ENCODE results near the gene RAPGEF5. TPM values are rescaled to one million over a fixed set of nuclear protein-coding genes. Genes with fewer than 3 reads are reported as not detected.

RAPGEF5 gene
- total and polyA plus RNA-seq, 4 donors, result 7.1 to 54.8 (median 13.0) TPM

DNA sequence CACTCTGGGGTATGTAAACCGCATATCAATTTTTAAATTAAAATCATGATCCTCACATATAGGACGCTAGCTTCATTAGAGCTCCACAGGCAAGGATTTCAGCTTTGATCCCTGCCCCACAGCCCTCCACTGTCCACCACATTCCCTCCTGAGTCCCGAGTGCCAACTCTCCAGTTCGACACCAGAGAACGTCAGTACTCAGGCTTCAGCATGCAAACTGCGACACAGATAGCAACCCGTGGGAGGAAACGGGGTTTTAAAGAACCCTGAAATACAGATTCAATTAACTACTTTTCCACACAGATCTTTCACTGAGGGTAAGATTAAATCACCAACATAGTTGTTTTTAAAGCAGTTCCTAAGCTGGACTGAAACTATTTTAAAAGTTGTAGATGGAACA lies 26.1 kb downstream of the RAPGEF5 start:
- 95% methylated on average over 8 of the region's 8 CpGs for WGBS
- Histone ChIP-seq H3K4me1 (ENCODE audit: control insufficient read depth in 4 of 4, insufficient read depth in 4 of 4, low read length in 3 of 4) (peaks cover 0 to 7% (median 4%) of the 10 kb centered on the region in 4 donors), H3K27me3 (ENCODE audit: control insufficient read depth in 4 of 4, insufficient read depth in 4 of 4, low read length in 3 of 4) (no peaks in the 10 kb centered on the region), H3K27ac (ENCODE audit: low read depth in 1 of 2, low read length in 2 of 2) (no peak overlapping the region), H3K4me3 (ENCODE audit: low read depth in 1 of 3, low read length in 3 of 3) (no peak overlapping the region), H3K9ac (ENCODE audit: low read depth in 1 of 2, low read length in 2 of 2) (no peak overlapping the region), H3K9me3 (ENCODE audit: control insufficient read depth in 4 of 4, low read length in 3 of 4) (no peaks in the 10 kb centered on the region), H3K36me3 (ENCODE audit: control insufficient read depth in 4 of 4, insufficient read depth in 3 of 4, low read depth in 1 of 4, low read length in 3 of 4) (no peaks in the 10 kb centered on the region)
- TF ChIP-seq HNF4G (IDR thresholded peaks at IDR 0.05), result no peak
- TF ChIP-seq, protein P1, sequence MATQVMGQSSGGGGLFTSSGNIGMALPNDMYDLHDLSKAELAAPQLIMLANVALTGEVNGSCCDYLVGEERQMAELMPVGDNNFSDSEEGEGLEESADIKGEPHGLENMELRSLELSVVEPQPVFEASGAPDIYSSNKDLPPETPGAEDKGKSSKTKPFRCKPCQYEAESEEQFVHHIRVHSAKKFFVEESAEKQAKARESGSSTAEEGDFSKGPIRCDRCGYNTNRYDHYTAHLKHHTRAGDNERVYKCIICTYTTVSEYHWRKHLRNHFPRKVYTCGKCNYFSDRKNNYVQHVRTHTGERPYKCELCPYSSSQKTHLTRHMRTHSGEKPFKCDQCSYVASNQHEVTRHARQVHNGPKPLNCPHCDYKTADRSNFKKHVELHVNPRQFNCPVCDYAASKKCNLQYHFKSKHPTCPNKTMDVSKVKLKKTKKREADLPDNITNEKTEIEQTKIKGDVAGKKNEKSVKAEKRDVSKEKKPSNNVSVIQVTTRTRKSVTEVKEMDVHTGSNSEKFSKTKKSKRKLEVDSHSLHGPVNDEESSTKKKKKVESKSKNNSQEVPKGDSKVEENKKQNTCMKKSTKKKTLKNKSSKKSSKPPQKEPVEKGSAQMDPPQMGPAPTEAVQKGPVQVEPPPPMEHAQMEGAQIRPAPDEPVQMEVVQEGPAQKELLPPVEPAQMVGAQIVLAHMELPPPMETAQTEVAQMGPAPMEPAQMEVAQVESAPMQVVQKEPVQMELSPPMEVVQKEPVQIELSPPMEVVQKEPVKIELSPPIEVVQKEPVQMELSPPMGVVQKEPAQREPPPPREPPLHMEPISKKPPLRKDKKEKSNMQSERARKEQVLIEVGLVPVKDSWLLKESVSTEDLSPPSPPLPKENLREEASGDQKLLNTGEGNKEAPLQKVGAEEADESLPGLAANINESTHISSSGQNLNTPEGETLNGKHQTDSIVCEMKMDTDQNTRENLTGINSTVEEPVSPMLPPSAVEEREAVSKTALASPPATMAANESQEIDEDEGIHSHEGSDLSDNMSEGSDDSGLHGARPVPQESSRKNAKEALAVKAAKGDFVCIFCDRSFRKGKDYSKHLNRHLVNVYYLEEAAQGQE (IDR thresholded peaks at IDR 0.05), result no peak
- TF ChIP-seq, protein P2, sequence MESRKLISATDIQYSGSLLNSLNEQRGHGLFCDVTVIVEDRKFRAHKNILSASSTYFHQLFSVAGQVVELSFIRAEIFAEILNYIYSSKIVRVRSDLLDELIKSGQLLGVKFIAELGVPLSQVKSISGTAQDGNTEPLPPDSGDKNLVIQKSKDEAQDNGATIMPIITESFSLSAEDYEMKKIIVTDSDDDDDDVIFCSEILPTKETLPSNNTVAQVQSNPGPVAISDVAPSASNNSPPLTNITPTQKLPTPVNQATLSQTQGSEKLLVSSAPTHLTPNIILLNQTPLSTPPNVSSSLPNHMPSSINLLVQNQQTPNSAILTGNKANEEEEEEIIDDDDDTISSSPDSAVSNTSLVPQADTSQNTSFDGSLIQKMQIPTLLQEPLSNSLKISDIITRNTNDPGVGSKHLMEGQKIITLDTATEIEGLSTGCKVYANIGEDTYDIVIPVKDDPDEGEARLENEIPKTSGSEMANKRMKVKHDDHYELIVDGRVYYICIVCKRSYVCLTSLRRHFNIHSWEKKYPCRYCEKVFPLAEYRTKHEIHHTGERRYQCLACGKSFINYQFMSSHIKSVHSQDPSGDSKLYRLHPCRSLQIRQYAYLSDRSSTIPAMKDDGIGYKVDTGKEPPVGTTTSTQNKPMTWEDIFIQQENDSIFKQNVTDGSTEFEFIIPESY (IDR thresholded peaks at IDR 0.05), result no peak
- no peak for TF ChIP-seq NR2F2 (IDR thresholded peaks at IDR 0.05)
- TF ChIP-seq GABPA (IDR thresholded peaks at IDR 0.05 in 1 of 2, conservative IDR thresholded peaks at IDR 0.05 in 1 of 2), result no peak
- TF ChIP-seq EGR1 (IDR thresholded peaks at IDR 0.05; ENCODE audit: low read depth in 2 of 2), result no peak
- no peak for TF ChIP-seq TAF1 (conservative IDR thresholded peaks at IDR 0.05)
- no peak for TF ChIP-seq FOXA1 (IDR thresholded peaks at IDR 0.05)
- TF ChIP-seq, protein P3, sequence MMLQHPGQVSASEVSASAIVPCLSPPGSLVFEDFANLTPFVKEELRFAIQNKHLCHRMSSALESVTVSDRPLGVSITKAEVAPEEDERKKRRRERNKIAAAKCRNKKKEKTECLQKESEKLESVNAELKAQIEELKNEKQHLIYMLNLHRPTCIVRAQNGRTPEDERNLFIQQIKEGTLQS (IDR thresholded peaks at IDR 0.05), result no peak
- no peak for TF ChIP-seq FOXA2 (IDR thresholded peaks at IDR 0.05)
- TF ChIP-seq HNF4A (conservative IDR thresholded peaks at IDR 0.05), result no peak
- TF ChIP-seq RXRA (IDR thresholded peaks at IDR 0.05), result no peak
- no peak for TF ChIP-seq SP1 (IDR thresholded peaks at IDR 0.05)
- TF ChIP-seq YY1 (IDR thresholded peaks at IDR 0.05), result no peak
- no peak for DNase-seq (ENCODE audit: low spot score)

DNA sequence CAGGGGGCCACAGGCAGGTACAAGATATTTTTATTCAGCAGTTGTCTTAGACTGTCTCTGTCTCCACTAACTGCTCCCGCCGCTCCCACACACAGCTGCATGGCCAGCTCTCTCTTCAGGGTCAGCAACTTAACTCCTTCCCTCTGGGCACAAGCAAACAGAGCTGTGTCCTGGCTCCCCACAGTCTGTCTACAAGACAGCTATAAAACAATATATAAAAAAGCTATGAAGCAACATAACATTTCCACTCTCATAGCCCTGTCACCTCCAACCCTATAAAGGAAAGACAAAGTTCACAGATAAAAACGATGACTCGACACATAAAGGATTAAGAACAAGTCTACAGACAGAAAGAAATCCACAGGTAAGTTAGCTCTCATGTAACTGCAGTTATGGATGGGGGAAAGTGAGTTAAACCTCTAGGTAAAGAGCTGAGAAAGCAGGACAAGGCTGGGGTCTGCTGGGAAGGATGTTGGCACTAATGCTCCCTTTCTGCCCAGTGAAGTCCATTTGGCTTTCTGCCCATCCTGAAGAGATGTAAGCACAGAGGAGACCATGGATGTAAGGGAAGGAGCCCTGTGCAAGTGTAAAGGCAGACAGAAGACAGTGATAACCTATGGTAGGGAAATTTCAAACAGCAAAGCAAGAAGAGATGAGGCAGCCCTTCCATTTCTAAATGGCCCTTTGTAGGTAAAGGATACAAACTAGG lies 27.0 kb downstream of the RAPGEF5 start:
- Histone ChIP-seq H3K4me1 (ENCODE audit: control insufficient read depth in 4 of 4, insufficient read depth in 4 of 4, low read length in 3 of 4) (peaks cover 0 to 7% (median 4%) of the 10 kb centered on the region in 4 donors), H3K36me3 (ENCODE audit: control insufficient read depth in 4 of 4, insufficient read depth in 3 of 4, low read depth in 1 of 4, low read length in 3 of 4) (peaks cover 0 to 2% (median 0%) of the 10 kb centered on the region in 4 donors), H3K4me3 (ENCODE audit: low read depth in 1 of 3, low read length in 3 of 3) (no peak overlapping the region), H3K9ac (ENCODE audit: low read depth in 1 of 2, low read length in 2 of 2) (no peak overlapping the region), H3K27ac (ENCODE audit: low read depth in 1 of 2, low read length in 2 of 2) (no peak overlapping the region), H3K27me3 (ENCODE audit: control insufficient read depth in 4 of 4, insufficient read depth in 4 of 4, low read length in 3 of 4) (no peaks in the 10 kb centered on the region), H3K9me3 (ENCODE audit: control insufficient read depth in 4 of 4, low read length in 3 of 4) (no peaks in the 10 kb centered on the region)
- no peak for DNase-seq (ENCODE audit: low spot score)
- WGBS, result 61% methylated on average over 4 of the region's 4 CpGs
- TF ChIP-seq EGR1 (IDR thresholded peaks at IDR 0.05; ENCODE audit: low read depth in 2 of 2) (no peak), SP1 (IDR thresholded peaks at IDR 0.05) (peak; percentile 9), YY1 (IDR thresholded peaks at IDR 0.05) (no peak), NR2F2 (IDR thresholded peaks at IDR 0.05) (no peak), FOXA2 (IDR thresholded peaks at IDR 0.05) (no peak), JUND (IDR thresholded peaks at IDR 0.05) (no peak), TAF1 (conservative IDR thresholded peaks at IDR 0.05) (no peak), HNF4A (conservative IDR thresholded peaks at IDR 0.05) (peak; percentile 21 to 22), RAD21 (IDR thresholded peaks at IDR 0.05) (no peak), GABPA (IDR thresholded peaks at IDR 0.05 in 1 of 2, conservative IDR thresholded peaks at IDR 0.05 in 1 of 2) (no peak), RXRA (IDR thresholded peaks at IDR 0.05) (no peak)
- TF ChIP-seq, protein P1 (IDR thresholded peaks at IDR 0.05), result no peak
- TF ChIP-seq, protein P4, sequence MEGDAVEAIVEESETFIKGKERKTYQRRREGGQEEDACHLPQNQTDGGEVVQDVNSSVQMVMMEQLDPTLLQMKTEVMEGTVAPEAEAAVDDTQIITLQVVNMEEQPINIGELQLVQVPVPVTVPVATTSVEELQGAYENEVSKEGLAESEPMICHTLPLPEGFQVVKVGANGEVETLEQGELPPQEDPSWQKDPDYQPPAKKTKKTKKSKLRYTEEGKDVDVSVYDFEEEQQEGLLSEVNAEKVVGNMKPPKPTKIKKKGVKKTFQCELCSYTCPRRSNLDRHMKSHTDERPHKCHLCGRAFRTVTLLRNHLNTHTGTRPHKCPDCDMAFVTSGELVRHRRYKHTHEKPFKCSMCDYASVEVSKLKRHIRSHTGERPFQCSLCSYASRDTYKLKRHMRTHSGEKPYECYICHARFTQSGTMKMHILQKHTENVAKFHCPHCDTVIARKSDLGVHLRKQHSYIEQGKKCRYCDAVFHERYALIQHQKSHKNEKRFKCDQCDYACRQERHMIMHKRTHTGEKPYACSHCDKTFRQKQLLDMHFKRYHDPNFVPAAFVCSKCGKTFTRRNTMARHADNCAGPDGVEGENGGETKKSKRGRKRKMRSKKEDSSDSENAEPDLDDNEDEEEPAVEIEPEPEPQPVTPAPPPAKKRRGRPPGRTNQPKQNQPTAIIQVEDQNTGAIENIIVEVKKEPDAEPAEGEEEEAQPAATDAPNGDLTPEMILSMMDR (IDR thresholded peaks at IDR 0.05; ENCODE audit: low read depth, low read length, missing input control), result no peak
- TF ChIP-seq, protein P3 (IDR thresholded peaks at IDR 0.05), result no peak
